NCI-H2081 (cell line): Measurements from ENCODE around the gene SIK1.

Source experiments
- DNase-seq, 2 experiments: peaks; one replicate each; lab custom pipeline; 2025; lab: John Stamatoyannopoulos, UW

SIK1 gene

DNA sequence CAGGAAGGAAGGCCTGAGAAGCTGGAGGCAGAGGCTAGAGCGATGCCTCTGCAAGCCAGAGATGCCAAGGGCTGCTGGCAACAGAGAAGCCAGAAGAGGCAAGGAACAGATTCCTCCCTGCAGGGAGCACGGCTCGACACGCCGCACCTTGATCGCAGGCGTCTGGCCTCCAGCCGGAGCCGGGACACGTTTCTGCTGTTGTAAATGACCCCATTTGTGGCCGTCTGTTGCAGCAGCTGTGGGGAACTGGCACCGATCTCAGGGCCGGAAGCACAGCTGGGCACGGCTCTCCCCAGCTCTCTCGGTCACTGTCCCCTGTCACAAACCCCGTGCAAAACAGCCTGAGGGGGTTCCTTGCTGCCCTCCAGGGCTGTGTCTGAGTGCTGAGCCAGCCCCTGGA lies 59.6 kb downstream of the SIK1 start:
- DNase-seq: no peak

DNA sequence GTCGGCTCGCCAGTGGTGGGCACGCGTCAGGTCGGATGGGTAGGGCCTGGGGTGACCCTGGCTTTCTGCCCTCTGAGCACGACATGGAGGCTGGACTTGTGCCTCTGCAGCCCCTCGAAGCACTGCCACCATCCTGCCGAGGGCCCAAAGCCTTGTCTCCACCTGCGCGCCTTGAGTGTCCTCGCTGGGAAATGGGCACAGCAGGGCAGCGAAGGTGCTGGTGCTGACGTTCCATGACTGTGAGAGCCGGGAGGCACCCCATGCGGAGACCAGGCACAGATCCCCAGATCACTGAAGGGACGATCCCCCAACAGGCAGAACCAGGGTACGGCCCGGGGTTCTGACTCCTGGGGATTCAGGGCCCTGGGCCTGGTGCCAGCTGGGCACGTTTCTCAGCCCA lies 60.3 kb downstream of the SIK1 start:
- no peak for DNase-seq

DNA sequence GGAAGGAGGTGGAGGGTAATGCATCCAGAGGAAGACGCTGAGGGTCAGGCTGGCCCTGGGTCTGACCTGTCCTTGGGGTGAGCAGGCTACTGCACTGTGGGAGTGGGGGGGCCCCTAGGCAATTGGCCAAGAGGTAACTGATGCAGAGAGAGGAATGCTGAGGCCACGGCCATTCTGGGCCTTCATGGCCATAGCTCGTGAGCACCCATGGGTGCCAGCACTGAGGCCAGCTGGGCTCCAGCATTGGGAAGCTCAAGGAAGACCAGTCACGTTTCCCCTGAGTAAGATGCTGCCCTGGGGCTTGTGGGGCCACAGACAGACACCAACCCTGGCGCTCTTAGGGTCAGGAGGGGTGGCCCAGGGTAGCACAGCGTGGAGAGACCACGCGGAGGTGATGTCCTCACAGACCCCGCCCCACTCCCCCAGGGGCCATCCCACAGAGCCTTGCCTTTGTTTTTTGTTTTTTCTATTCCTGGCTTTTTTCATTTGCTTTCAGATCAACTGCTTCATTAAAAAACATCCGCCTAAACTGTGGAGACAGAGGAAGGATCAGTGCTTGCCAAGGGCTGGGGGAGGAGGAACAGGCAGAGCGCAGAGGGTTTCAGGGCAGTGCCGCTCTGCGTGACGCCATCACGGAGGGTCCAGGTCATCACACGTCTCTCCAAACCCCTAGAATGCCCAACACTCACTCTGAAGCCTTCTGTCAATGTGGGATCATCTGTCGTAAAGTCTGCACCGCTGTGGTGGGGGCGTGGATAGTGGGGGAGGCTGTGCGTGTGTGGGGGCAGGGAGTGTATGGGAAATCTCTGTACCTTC lies 61.1 kb downstream of the SIK1 start:
- DNase-seq: no peak

DNA sequence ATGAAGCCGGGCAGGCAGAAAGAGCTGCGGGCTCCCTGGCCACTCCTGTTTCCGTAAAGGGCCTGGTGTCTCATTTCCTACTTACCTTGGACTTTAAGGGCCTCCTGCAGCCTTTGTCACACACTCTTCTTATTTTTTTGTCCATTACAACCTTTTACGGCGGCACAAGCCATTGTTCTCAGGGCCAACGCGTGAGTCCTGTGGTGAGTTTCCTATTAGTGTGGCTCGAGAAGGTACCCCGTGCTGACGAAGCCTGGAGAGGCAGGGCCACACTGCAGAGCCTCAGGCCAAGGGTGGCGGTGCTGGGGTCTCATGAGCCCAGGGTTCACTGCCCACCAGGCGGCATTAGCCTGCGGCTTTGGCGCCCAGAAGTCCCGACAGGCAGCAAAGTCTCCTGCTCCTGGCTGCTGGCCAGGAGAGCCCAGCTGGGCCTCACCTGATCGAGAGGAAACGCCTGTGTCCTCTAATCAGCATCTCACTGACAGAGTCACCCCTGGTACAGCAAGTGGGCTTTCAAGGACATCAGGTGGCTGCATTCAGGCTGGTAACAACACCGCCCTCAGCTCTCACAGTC lies 62.0 kb downstream of the SIK1 start:
- peak in 1 of 2 experiments; percentile 22 for DNase-seq
